HG02973 (cell line): Measurements from ENCODE around the gene SCUBE3.

Source experiments
- ATAC-seq: cut with Tn5 transposase; IDR thresholded peaks from one replicate; pipeline ENCODE4 v1.9.1; 2021; ENCODE audit warnings: moderate library complexity; ENCODE audit not compliant: unreplicated experiment

SCUBE3 gene

DNA sequence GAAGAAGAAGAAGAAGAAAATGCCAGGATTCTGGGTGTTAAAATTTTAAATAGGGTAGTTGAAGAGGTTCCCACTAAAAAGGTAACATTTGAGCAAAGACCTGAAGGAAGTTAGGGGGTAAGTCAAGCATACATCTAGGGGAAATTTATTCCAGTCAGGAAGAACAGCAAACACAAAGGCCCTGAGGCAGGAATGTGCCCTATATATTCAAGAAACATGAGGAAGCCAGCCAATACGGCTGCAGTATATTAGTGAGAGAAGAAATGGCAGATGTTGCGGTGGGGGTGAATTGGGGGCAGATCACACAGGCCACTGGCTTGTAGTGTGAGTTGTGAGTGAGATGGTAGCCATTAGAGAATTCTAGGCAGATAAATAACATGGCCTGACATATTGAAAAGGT, 51.8 kb downstream of the SCUBE3 start:
- ATAC-seq, result no peak

GRCh38 chr6:35267446-35267845, 53.7 kb downstream of the SCUBE3 start:
- ATAC-seq, result no peak

DNA sequence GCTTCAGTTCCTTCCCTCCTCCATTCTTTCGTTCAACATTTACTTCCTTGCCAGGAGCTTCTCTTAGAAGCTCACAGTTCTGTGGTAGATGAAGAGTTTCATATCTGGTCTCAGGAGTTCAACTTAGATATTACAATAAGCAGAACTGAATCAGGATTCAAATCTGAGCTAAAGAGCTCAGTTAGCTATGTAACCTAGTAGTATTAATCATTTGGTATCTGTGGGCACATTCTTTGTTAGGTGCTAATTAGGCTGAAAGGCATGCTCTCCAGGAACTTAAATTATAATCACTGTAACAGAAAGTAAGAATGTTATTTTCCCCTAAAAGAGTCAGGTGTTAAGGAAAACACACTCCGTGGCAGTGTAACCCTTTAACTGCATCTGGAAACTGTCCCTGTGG, 54.1 kb downstream of the SCUBE3 start:
- ATAC-seq, result no peak

GRCh38 chr6:35272005-35272404, 58.2 kb downstream of the SCUBE3 start:
- no peak for ATAC-seq

GRCh38 chr6:35273822-35274559, 60.2 kb downstream of the SCUBE3 start:
- ATAC-seq, result no peak

GRCh38 chr6:35275744-35276260, 62.0 kb downstream of the SCUBE3 start:
- ATAC-seq, result no peak

DNA sequence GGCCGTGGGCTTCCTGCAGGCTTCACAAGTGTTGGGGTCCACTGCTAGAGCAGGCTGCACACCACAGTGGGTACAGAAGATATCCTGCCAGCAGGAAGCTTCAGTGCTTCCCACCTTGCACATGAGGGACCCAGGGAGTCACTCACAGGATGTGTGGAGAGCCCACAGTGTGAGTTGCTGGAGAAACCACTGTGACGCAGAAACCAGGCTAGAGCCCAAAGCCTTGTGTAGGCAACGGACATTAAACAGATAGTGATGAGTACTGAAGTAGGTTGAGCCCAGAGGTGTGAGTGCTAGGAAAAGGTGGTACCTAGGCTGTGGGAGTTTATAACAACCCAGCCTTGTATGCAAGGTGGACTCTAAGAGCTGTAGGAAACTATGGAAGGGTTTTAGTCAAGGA, 65.0 kb downstream of the SCUBE3 start:
- no peak for ATAC-seq

DNA sequence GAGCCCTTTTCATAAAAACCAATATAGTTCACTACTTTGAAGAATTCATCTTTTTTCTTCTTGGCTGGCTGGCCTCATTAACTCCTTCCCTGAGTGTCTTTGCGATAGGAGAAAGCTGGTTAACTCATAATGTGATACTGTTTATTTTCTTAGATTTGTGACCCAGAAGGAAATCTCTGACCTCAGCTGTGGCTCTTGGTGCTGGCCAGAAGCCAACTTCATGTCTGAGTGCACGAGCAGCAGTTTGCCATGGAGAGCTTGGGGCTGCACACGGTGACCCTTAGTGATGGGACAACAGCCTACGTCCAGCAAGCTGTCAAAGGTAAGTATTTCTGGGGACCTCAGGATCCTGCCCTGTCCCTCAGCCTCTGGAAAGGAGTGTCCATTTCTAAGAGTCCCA, 67.1 kb downstream of the SCUBE3 start:
- ATAC-seq, result no peak

GRCh38 chr6:35282472-35282871, 68.7 kb downstream of the SCUBE3 start:
- ATAC-seq, result no peak

DNA sequence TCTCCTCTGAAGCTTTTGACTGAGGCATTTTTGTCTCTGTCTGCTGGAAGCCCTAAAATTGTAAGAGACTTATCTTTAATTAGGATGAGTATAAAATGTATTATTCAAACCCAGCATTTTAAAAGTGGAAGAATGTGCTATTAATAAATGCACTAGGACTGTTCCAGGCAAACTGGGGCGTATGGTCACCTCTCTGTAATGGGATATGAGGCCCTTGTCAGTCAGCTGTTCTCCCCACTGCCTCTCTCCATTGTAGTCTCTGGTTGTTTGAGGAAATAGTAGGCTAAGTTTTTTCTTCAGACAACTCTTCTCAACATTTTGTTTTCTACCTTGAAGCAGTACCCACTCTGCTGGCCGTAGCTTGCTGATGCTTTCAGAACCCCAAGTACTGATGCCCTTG, 69.6 kb downstream of the SCUBE3 start:
- ATAC-seq, result no peak

- no peak for ATAC-seq
Observed at GRCh38 chr6:35287671-35288396, 74.1 kb downstream of the SCUBE3 start.

DNA sequence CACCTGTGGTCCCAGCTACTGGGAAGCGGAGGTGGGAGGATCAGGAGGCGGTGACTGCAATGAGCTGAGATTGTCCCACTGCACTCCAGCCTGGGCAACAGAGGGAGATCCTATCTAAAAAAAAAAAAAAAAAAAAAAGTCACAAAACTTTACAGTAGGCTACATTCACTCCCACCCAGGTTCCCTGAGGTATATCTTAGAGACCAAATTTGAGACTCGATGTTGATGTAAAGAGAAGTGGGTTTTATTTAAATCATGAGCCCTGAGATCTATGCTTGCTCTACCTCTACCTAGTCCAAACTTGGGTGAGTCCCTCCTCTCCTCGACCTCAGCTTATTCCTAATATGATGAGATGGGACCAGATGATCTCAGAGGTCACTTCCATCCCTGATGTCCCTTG, 75.1 kb downstream of the SCUBE3 start:
- ATAC-seq, result no peak

GRCh38 chr6:35291491-35291890, 77.7 kb downstream of the SCUBE3 start:
- ATAC-seq, result no peak

GRCh38 chr6:35292494-35292893, 78.7 kb downstream of the SCUBE3 start:
- ATAC-seq, result no peak

DNA sequence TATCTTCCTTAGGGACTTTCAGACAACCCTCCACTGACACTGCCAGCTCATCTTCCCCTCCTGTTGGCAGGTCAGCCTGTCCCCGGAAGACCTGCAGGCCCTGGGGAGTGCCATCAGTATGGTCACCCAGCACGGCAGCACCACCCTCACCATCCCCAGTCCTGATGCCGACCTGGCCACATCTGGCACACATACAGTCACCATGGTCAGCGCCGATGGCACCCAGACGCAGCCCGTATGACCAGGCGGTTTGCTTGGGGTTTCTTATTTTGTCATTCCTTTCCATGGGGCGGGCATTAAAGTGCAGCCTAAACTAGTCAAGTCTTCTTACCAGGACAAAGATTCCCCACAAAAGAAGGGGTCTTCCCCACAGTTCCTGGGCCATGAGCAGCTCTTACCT, 79.9 kb downstream of the SCUBE3 start:
- no peak for ATAC-seq

- no peak for ATAC-seq
Observed at GRCh38 chr6:35294308-35294945, 80.7 kb downstream of the SCUBE3 start.

DNA sequence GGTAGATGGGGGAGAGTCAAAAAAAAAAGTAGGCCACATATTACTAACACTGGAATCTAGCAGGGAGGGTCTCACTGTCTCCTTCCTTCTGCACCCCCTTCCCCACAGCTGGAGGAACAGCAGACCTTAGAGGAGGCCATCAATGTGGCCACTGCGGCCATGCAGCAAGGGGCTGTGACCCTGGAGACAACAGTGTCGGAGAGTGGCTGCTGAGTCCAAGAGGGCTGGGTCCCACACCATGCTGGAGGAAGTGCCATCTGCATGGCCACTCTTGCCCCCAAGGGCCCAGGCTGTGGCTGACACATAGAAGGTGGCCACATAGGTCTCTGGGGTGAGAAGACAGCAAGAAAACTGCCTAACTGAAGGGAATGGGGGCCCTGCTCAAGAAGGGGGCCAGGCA, 81.3 kb downstream of the SCUBE3 start:
- ATAC-seq, result no peak

- ATAC-seq, result no peak
Observed at GRCh38 chr6:35295521-35296315, 82.0 kb downstream of the SCUBE3 start.

DNA sequence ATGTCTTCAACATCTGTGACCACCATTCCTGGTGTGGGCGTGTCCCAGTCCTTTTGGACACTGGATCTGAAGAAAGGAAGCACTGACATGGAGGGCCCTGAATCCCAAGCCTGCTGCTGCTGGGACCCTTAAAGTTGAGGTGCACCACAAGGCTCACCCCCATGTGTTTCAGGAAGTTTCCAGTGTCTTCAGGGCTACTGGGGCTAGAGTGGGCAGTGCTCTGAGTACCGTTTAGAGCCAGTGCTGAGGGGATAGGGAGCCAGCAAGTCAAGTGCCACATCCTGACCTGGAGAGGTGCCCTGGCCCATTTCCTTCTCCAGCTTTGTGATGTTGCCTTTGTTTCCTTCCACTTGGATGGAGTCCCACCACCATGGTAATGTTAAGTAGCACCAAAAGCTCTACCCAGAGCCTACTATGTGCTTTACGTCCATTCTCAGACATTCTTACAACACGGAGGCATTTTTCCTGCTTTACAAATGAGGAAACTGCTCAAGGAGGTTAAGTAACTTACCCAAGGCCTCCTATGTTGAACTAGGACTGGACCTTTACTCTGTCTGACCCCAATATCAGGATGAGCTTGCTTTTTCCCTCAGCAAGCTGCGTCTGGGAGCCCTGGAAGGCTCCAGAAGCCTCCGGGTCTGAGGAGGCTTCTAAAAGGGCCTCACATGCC, 83.3 kb downstream of the SCUBE3 start:
- ATAC-seq, result no peak
